CD1c-positive myeloid dendritic cell (primary cell): Measurements from ENCODE around the gene PAM.

Experiments used
- DNase-seq: peaks from one replicate; pipeline ENCODE4 v3.0.0-alpha.2; 2016; ENCODE audit errors: extremely low spot score

The PAM gene

GRCh38 chr5:102781359-102781758 is 26.3 kb downstream of the PAM start:
- no peak for DNase-seq

DNA sequence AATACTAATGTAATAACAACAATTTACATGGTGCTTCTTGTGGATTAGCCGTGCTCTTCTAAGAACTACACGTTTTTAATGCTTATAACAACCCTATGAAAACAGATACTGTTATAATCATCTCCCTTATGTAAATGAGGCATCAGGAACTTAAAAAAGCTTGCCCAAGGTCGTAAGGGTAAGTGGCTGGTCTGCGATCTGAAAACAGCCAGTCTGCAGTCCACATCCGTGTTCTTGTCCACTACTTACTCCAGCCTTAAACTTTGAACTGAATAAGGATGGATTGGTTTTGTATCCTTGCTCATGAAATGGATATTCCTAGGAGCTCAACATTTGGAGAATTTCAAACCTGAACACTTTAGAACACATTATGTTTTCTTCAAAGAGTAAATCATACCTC is 26.7 kb downstream of the PAM start:
- no peak for DNase-seq

DNA sequence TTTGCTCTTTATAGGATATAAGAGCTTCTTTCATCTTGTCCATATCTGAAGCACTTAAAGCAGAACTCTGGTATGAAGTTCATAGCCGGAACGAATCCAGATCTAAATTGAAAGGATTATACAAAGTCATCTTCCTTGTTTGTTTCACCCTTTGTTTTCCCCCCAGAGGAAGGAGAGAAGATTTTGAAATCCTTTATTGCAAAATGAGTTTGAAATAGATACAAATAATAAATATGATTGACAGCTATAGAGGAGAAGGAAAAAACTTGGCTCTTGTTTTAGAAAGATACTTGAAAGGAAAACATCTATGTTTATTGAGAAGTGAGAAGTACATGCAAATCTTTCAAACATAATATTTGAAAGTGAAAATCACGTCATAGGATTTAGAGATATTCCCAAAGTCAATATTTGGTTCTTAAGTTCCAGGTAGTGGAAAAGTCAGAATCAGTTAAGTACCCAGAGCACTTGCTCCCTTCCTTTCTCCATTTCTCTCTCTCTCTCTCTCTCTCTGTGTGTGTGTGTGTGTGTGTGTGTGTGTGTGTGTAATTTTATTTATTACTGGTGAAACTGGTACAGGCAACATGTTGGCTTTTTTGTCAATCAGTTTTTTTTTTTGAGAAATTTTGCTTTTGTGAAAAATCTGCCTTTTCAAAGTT is 27.2 kb downstream of the PAM start:
- DNase-seq = peak; percentile 21

- DNase-seq = no peak
Observed at GRCh38 chr5:102787134-102787533, 32.0 kb downstream of the PAM start.

- no peak for DNase-seq
Observed at GRCh38 chr5:102788788-102789187, 33.7 kb downstream of the PAM start.

- DNase-seq = no peak
Observed at GRCh38 chr5:102789469-102789868, 34.4 kb downstream of the PAM start.

DNA sequence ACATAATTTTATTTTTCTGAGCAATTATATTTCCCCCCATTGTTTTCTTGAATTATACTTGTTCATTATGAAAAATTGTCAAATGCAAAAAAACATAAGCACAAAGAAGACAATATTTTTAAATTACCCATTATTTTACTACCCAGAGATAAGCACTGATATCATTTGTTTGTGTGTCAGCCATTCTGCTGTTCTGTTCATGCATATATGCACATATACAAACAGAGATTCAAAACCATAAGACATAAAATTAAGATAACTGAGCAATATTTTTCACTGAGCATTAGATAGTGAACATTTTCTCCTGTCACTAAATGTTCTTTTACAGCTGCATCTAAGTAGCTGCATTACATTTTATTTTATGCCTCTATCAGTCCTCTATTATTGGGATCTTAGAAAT is 35.6 kb downstream of the PAM start:
- DNase-seq = no peak

- peak; percentile 12 for DNase-seq
Observed at GRCh38 chr5:102792705-102793104, 37.6 kb downstream of the PAM start.

DNA sequence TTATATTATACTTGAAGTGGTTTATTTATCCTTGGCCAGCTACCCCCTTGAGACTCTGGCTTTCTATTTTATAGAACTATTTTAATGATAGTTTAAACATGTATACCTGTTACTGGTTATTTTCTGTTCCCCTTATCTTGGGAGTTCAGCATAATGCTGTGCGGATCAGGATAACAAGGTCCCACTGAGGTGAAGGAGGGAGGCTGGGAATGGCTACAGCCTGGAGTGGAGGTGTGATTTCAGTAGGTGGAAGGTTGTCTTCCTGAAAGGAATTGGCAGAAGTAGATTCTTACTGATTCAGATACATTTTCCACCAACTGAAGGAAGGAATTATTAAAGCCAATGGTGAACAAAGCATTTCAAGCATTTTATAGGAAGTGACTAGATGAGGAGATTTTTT is 38.9 kb downstream of the PAM start:
- DNase-seq = no peak

- no peak for DNase-seq
Observed at GRCh38 chr5:102794677-102795331, 39.7 kb downstream of the PAM start.

DNA sequence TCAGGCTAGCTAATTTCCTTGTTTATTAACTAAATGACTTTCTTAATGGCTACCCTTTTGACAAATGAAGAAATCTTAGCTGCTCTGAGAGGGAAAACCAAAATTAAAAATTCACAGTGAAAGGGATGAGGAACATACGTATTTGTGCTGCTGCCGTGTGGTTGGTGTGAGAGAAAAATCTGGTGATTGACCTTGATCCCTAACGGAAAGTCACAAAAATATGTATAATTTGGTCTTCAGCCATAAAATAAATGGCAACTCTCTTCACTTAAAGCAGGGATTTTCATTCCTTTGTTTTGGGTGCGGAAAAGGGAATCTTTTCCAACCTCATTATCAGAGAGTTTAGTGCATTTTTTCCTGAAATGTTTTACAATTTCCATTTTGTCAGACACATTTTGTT is 40.4 kb downstream of the PAM start:
- DNase-seq = no peak

DNA sequence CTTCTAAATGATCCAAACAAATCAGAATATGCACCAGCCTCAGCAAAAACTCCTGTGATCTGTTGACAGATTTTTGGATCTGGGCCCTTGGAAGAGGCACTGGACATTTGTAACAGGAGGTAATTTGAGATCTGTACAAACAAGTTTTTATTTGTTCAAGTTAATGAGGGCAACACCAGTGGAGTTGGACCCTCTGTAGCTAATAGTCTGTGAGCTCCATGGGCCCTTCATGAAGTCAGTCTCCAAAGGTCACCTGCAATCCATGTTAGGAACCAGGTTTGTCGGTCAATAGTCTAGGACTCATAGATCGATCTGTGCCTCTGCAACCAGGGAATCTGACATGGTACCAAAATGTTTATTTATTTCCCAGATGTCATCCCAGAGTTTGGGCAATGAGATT is 40.9 kb downstream of the PAM start:
- no peak for DNase-seq

DNA sequence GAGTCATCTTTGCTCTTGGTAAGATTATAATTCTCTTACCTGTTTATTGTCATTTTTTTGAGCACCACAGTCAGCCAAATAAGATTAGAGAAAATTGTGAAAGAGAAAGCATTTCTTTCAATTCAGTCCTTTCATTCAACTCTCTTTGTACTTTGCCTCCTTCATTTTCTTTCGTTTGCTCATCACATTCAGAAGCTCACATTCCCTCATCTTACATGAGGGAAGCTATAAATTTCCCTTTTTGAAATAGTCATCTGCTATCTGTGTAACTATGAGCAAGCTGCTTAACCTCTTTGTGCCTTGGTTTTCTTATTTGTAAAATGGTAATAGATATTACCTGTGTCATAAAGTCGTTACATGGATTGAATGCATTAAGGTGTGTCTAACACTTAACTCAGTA is 41.4 kb downstream of the PAM start:
- no peak for DNase-seq

- no peak for DNase-seq
Observed at GRCh38 chr5:102797322-102797884, 42.3 kb downstream of the PAM start.

- DNase-seq = no peak
Observed at GRCh38 chr5:102798104-102798785, 43.1 kb downstream of the PAM start.

DNA sequence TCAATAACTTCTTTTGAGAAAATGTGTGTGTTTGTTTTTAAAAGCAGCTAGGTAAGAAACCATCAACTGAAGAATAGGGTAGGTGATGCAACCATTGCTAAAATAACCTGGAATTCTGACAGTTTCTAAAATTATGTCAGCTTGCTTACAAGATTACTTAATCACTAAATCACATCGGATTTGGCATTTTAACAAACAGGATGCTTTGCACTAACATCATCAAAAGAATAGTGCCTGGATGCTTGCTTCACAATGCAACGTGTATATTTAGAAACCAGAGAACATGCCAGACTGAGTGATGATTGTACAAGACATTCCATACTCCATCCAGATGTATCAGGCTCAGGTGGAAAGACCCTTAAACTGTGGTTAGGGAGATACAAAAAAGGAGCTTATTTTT is 43.9 kb downstream of the PAM start:
- no peak for DNase-seq

- no peak for DNase-seq
Observed at GRCh38 chr5:102800427-102800826, 45.3 kb downstream of the PAM start.

DNA sequence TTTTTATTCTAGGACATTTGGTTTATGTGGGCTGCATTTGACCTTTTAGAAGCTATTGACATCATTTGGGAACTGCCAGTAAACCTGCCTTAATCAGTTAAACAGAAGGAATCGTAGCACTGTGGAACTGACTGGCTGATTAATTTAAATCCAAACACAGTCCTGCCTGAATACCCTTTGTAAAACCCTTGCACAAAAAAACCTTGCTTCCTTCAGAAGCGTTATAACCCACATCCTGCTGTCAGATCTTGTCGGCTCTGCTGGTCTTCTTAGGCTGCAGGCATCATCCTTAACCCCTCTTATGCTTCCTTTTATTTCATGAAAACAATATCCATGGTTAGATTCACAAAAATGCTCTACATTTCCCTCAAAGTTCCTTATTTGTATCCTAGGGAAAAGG is 46.3 kb downstream of the PAM start:
- no peak for DNase-seq

DNA sequence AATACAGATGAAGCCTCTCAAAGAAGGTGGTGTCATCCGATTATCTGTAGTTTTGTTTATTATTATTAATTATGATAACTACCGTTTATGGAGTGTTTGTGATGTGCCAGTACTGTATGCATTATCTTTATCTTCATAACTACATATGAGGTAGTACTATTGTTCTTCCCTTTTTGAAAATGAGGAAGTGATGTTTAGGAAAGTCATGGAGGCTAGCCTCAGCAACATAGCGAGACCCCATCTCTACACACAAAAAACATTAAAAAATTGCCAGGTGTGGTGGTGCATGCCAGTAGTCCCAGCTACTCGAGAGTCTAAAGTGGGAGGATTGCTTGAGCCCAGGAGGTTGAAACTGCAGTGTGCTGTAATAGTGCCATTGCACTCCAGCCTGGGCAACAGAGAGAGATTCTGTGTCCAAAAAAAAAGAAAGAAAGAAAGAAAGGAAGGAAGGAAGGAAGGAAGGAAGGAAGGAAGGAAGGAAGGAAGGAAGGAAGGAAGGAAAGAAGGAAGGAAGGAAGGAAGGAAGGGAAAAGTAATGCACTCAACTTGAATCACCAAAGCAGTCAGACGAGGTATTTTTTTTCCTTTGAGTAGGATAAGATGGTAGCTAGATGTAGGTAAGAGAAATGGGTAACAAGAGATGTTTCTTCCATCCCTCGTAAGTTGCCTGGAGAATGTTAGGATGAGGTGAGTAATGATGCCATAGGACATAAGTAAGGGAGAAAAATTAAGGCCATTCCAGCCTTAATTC is 47.8 kb downstream of the PAM start:
- DNase-seq = peak; percentile 21

GRCh38 chr5:102807878-102808502 is 52.9 kb downstream of the PAM start:
- DNase-seq = no peak

GRCh38 chr5:102809033-102809432 is 53.9 kb downstream of the PAM start:
- DNase-seq = no peak

DNA sequence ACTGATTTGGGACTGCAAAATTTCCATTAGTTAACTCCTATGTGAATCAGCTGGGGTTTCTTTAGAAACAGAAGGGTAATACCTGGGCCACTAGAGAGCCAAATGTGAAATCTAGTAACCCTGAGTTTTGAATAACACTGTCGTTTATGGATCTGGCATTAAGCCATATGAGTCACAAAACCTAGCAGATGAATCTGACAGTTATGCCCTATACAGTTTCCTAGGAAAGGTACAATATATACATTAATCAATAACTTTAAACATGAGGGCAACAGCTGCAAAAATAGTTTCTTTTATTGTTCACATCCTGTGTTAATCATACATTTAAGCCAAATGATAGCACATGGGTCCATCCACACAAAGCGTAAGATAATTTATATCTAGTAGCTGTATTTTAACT is 56.9 kb downstream of the PAM start:
- DNase-seq = no peak
